VCaP (cell line): ENCODE data around the gene M6PR.

ENCODE experiments used
- H3K27ac ChIP-seq: fragments of 450-650 bp; 2 replicates; pipeline ENCODE4 v1.5.1; 2017
- CTCF ChIP-seq: fragments of 450-650 bp; conservative IDR thresholded peaks from 2 replicates; pipeline ENCODE4 v1.5.1; 2017; ENCODE audit warnings: mild to moderate bottlenecking, moderate library complexity

M6PR gene

GRCh38 chr12:8914716-8915526 is 34.5 kb downstream of the M6PR start:
- peak overlapping the region; percentile 98 for H3K27ac ChIP-seq
- TF ChIP-seq CTCF: no peak

- H3K27ac ChIP-seq: peak within 1 kb of the TSS; percentile 98
- peak; percentile 42 for TF ChIP-seq CTCF
These were observed 35.3 kb downstream of the M6PR start, which contains the start of gene PHC1 for GRCh38 chr12:8914033-8914715. Gene PHC1, plus strand, starts transcription at chr12:8914509. Its CDS starts 3,169 bp downstream, at chr12:8917678.

- H3K27ac ChIP-seq: peak overlapping the region; percentile 98
- TF ChIP-seq CTCF: no peak
These were observed 35.8 kb downstream of the M6PR start for GRCh38 chr12:8913702-8914032.

DNA sequence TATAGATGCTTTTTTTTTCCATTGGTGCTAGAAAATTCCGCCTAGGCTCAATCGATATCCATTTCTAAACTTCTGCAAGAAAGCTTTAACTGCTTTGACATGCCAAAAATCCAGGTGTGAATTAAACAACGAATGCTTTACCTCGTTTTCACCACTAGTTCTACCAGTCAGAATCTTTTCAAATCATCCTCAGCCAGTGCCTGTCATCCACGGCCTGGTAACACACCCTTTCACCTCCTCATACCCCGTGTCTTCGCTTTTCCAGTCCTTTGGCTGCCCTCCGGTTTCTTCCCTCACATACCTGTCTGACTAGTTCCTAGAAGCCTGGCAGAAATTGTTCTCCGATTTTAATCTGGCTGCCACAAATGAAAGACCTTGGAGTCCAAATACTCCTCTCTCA is 36.5 kb downstream of the M6PR start:
- peak; percentile 68 for TF ChIP-seq CTCF
- H3K27ac ChIP-seq: peak overlapping the region; percentile 98

GRCh38 chr12:8911606-8912268 is 37.7 kb downstream of the M6PR start:
- TF ChIP-seq CTCF: no peak
- H3K27ac ChIP-seq: peak overlapping the region; percentile 98

GRCh38 chr12:8909752-8910151 is 39.7 kb downstream of the M6PR start:
- H3K27ac ChIP-seq: no peak overlapping the region
- TF ChIP-seq CTCF: no peak

DNA sequence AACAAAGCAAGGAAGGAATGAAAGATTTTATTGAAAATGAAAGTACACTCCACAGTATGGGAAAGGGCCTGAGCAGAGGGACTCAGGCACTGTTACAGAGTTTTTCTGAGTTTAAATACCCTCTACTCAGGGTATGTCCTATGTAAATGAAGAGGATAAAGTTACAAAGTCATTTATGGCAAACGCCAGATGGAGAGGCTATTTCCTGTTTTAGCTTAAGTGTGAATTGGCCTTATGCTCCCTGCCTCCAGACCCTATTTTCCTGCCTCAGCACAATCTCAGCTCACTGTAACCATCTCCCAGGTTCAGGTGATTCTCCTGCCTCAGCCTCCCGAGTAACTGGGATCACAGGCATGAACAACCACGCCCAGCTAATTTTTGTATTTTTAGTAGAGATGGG is 41.9 kb downstream of the M6PR start:
- no peak overlapping the region for H3K27ac ChIP-seq

More for the DNA sequence above, 41.9 kb downstream of the M6PR start:
- TF ChIP-seq CTCF: no peak
